NCI-H2029 (cell line): ENCODE results near the gene BCL7A.
"Not testable (repeated sequence)": the region's sequence is repeated elsewhere in the genome, so short reads cannot be mapped to it uniquely, and the experiment has no call there.

Experiments used
- DNase-seq: peaks from one replicate; lab custom pipeline; 2025; lab: John Stamatoyannopoulos, UW

BCL7A gene

GRCh38 chr12:122028165-122028904, 6.7 kb downstream of the BCL7A start:
- DNase-seq: peak; percentile 55

- DNase-seq: no peak
These were observed 7.3 kb downstream of the BCL7A start for GRCh38 chr12:122028905-122029560.

GRCh38 chr12:122029620-122030423, 8.1 kb downstream of the BCL7A start:
- no peak for DNase-seq

GRCh38 chr12:122030424-122031035, 8.8 kb downstream of the BCL7A start:
- DNase-seq: no peak

- no peak for DNase-seq
These were observed 9.9 kb downstream of the BCL7A start for GRCh38 chr12:122031342-122032216.

- DNase-seq: no peak
These were observed 10.9 kb downstream of the BCL7A start for GRCh38 chr12:122032580-122032979.

- no peak for DNase-seq
These were observed 13.6 kb downstream of the BCL7A start for GRCh38 chr12:122035292-122035691.

- no peak for DNase-seq
These were observed 14.5 kb downstream of the BCL7A start for GRCh38 chr12:122036153-122036552.

- DNase-seq: no peak
These were observed 19.1 kb downstream of the BCL7A start for GRCh38 chr12:122040579-122041386.

- not testable (repeated sequence) for DNase-seq
These were observed 19.8 kb downstream of the BCL7A start for GRCh38 chr12:122041458-122041857.

- no peak for DNase-seq
These were observed 21.2 kb downstream of the BCL7A start for GRCh38 chr12:122042910-122043309.

GRCh38 chr12:122043476-122043875, 21.8 kb downstream of the BCL7A start:
- DNase-seq: no peak

- DNase-seq: no peak
These were observed 23.6 kb downstream of the BCL7A start for GRCh38 chr12:122045262-122045661.

- DNase-seq: no peak
These were observed 24.5 kb downstream of the BCL7A start for GRCh38 chr12:122046145-122046544.

- DNase-seq: no peak
These were observed 26.5 kb downstream of the BCL7A start for GRCh38 chr12:122048151-122048550.

- no peak for DNase-seq
These were observed 28.1 kb downstream of the BCL7A start for GRCh38 chr12:122049827-122050226.

GRCh38 chr12:122050706-122051105, 29.0 kb downstream of the BCL7A start:
- DNase-seq: no peak

GRCh38 chr12:122051231-122051876, 29.7 kb downstream of the BCL7A start:
- no peak for DNase-seq

GRCh38 chr12:122052285-122052684, 30.6 kb downstream of the BCL7A start:
- DNase-seq: no peak
